ENCODE measurements around the gene SRGAP3. TPM values are rescaled to one million over a fixed set of nuclear protein-coding genes. Genes with fewer than 3 reads are reported as not detected.

SRGAP3 gene
- total and polyA plus RNA-seq, 10 of the 15 experiments (the other 5 are each of a cell fraction or from before 2014, with no cell fraction given): 0.32 to 1.7 (median 0.99) TPM

GRCh38 chr3:9161298-9161697 is 88.1 kb downstream of the SRGAP3 start:
- in situ Hi-C loops (cut with MboI): no loop called here
- Histone ChIP-seq H3K27me3 (replicated peaks in 1 of 2; ENCODE audit: control insufficient read depth in 2 of 2, insufficient read depth in 2 of 2, low read length in 1 of 2) (no peaks in the 10 kb centered on the region), H3K27ac (ENCODE audit: control insufficient read depth, insufficient read depth) (no peak overlapping the region), H3K36me3 (ENCODE audit: control insufficient read depth in 2 of 2, insufficient read depth in 2 of 2, low read length in 1 of 2) (no peaks in the 10 kb centered on the region), H3K9ac (ENCODE audit: control insufficient read depth, insufficient read depth, low read length) (no peak overlapping the region), H3K79me2 (ENCODE audit: control insufficient read depth, insufficient read depth, low read length) (no peaks in the 10 kb centered on the region), H3K4me3 (no peak overlapping the region), H3K9me3 (replicated peaks; ENCODE audit: control insufficient read depth, insufficient read depth, low read length) (no peaks in the 10 kb centered on the region), H3K4me1 (ENCODE audit: control insufficient read depth, insufficient read depth, low read length) (no peaks in the 10 kb centered on the region), H2AFZ (ENCODE audit: control insufficient read depth, low read depth, low read length) (no peak overlapping the region), H3K4me2 (ENCODE audit: control insufficient read depth, insufficient read depth) (no peak overlapping the region), H4K20me1 (ENCODE audit: control insufficient read depth, insufficient read depth) (no peaks in the 10 kb centered on the region)
- intact Hi-C loops (cut with micrococcal nuclease; ENCODE audit: unreplicated experiment): no loop called here
- WGBS (ENCODE audit: insufficient coverage, insufficient replicate concordance, low lambda C conversion rate, missing lambda C conversion rate): 46% methylated on average over 4 of the region's 4 CpGs
- SMC1A ChIA-PET (ENCODE audit: uncharacterized antibody, unreplicated experiment): no interaction called here
- FAIRE-seq (no peak), DNase-seq (ENCODE audit: low read depth, low spot score) (no peak), ATAC-seq (no peak)
- BruUV-seq (replicated peaks): no TSS peak
- POLR2A ChIA-PET: no interaction called here
- TF ChIP-seq USF1 (IDR thresholded peaks at IDR 0.05; ENCODE audit: borderline replicate concordance, extremely low read length, insufficient read depth, low read depth, low read length) (peak; percentile 16), RAD51 (IDR thresholded peaks at IDR 0.05) (0 out of 2 replicates have a peak, but pooled peaks have one; percentile 13), HSF1 (IDR thresholded peaks at IDR 0.05; ENCODE audit: low read depth, low read length) (no peak), PRDM15 (CRISPR knock-in tag; IDR thresholded peaks at IDR 0.05) (no peak), RBBP5 (conservative IDR thresholded peaks at IDR 0.05) (no peak)
- CTCF ChIA-PET: interaction anchor here (1.1 kb wide), 1 partner anchor 141 kb away, joined by 3 read pairs; no protein-coding TSS in a partner anchor
- RAD21 ChIA-PET (ENCODE audit: unreplicated experiment): no interaction called here
